OCI-LY3 (cell line): ENCODE measurements around the gene SLC6A6.

Experiments used
- H2AFZ ChIP-seq: fragments of 200-600, 300-600 bp; shearing (Covaris generic); 2 replicates; pipeline ENCODE4 v1.6.0; 2014; ENCODE audit warnings: antibody characterized with exemption, low read depth, low read length
- H3K27ac ChIP-seq: fragments of 200-600, 300-600 bp; sonication (generic); 2 replicates; pipeline ENCODE4 v1.5.1; 2014; ENCODE audit warnings: mild to moderate bottlenecking, low read length, moderate library complexity, mixed read lengths
- H3K27me3 ChIP-seq: fragments of 200-600, 300-600 bp; sonication (generic); 2 replicates; pipeline ENCODE4 v1.6.1; 2014; ENCODE audit warnings: low read depth, low read length, mixed read lengths
- H3K36me3 ChIP-seq: fragments of 200-600, 300-600 bp; sonication (generic); replicated peaks from 2 replicates; pipeline ENCODE3; 2014; ENCODE audit warnings: low read depth, low read length, mixed read lengths
- H3K4me1 ChIP-seq: fragments of 300-600, 200-600 bp; sonication (generic); 2 replicates; pipeline ENCODE4 v1.6.1; 2014; ENCODE audit warnings: low read length, mixed read lengths
- H3K4me2 ChIP-seq: fragments of 200-600, 300-600 bp; sonication (generic); 2 replicates; pipeline ENCODE4 v1.6.1; 2014; ENCODE audit warnings: low read length, mixed read lengths
- H3K4me3 ChIP-seq: fragments of 300-600, 200-600 bp; sonication (generic); 2 replicates; pipeline ENCODE4 v1.5.1; 2014; ENCODE audit warnings: antibody characterized with exemption, mild to moderate bottlenecking, low read length, moderate library complexity
- H3K79me2 ChIP-seq: fragments of 300-600, 200-600 bp; shearing (Covaris generic); 2 replicates; pipeline ENCODE4 v1.6.1; 2014; ENCODE audit warnings: mild to moderate bottlenecking, low read length, mixed read lengths
- H3K9ac ChIP-seq: fragments of 300-600, 200-600 bp; shearing (Covaris generic); 2 replicates; pipeline ENCODE4 v1.6.0; 2014; ENCODE audit warnings: mild to moderate bottlenecking, low read length, moderate library complexity
- H3K9me3 ChIP-seq: fragments of 200-600, 300-600 bp; shearing (Covaris generic); 2 replicates; pipeline ENCODE4 v1.6.1; 2014; ENCODE audit warnings: low read length, mixed read lengths; ENCODE audit not compliant: insufficient read depth
- H4K20me1 ChIP-seq: fragments of 200-600, 300-600 bp; sonication (generic); 2 replicates; pipeline ENCODE4 v1.6.1; 2016; ENCODE audit warnings: low read length, mixed read lengths; ENCODE audit not compliant: insufficient read depth
- CTCF ChIP-seq: fragments of 200-600, 300-600 bp; sonication (generic); IDR thresholded peaks from 2 replicates; pipeline ENCODE4 v1.5.1; 2014; ENCODE audit warnings: antibody characterized with exemption, low read length, low read depth
- EZH2phosphoT487 ChIP-seq: fragments of 200-600 bp; shearing (Covaris generic); IDR thresholded peaks from 2 replicates; pipeline ENCODE4 v1.6.1; 2018; ENCODE audit warnings: antibody characterized with exemption, mixed run types, low read depth

The SLC6A6 gene

GRCh38 chr3:14370720-14371572, 31.5 kb upstream of the SLC6A6 start:
- no peaks in the 10 kb centered on the region for H3K4me1 ChIP-seq
- peaks cover 24% of the 10 kb centered on the region for H3K27me3 ChIP-seq
- no peaks in the 10 kb centered on the region for H3K36me3 ChIP-seq
- H4K20me1 ChIP-seq, result no peaks in the 10 kb centered on the region
- H2AFZ ChIP-seq, result no peak overlapping the region
- no peak overlapping the region for H3K9ac ChIP-seq
- no peak overlapping the region for H3K27ac ChIP-seq
- H3K9me3 ChIP-seq, result no peaks in the 10 kb centered on the region
- no peaks in the 10 kb centered on the region for H3K79me2 ChIP-seq
- no peak overlapping the region for H3K4me3 ChIP-seq
- H3K4me2 ChIP-seq, result no peak overlapping the region
- no peak for TF ChIP-seq EZH2phosphoT487

DNA sequence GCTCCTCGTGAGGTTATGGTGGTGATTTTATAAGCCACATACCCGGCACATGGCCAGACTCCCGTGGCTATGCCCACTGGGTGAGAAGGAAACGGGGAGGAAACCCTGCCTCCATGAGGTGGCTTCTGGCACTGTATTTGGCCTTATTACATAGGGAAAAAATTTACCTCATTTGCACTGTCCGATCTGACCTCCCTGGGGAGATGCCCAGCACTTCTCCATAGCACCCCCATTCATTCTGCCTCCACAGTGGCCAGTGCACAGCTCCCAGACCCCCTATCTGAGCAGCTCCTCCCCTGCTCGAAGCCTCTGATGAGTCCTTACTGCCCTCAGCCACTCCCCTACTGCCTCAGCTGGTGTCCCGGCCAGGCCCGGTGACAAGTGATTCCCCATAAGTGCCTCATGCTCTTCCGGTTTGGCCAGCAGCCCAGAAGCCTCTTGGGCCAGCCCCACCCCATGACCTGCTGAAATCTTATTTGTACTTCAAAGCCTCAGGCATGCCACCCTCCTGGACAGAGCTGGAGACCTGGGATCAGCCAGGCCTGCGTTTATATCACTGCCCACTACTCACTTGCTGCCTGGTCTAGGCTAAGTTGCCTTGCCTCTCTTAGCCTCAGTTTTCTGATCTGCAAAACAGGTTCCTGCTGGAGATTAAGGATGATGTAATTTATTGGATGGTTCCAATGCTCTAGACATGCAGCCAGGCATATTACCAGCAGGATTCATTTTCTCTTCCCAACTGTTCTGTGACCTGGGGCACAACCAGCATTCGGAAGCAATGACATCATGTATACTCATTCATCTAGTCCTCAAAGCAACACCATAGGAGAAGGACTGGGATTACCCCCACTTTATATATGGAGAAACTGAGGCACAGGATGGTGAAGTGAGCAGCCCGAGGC, 30.6 kb upstream of the SLC6A6 start:
- Histone ChIP-seq H3K9me3 (no peaks in the 10 kb centered on the region), H3K4me2 (no peak overlapping the region), H2AFZ (no peak overlapping the region), H3K4me3 (no peak overlapping the region), H3K79me2 (no peaks in the 10 kb centered on the region), H3K9ac (no peak overlapping the region), H3K27ac (no peak overlapping the region), H4K20me1 (no peaks in the 10 kb centered on the region), H3K36me3 (no peaks in the 10 kb centered on the region), H3K27me3 (peaks cover 24% of the 10 kb centered on the region), H3K4me1 (no peaks in the 10 kb centered on the region)
- TF ChIP-seq CTCF (no peak), EZH2phosphoT487 (no peak)

DNA sequence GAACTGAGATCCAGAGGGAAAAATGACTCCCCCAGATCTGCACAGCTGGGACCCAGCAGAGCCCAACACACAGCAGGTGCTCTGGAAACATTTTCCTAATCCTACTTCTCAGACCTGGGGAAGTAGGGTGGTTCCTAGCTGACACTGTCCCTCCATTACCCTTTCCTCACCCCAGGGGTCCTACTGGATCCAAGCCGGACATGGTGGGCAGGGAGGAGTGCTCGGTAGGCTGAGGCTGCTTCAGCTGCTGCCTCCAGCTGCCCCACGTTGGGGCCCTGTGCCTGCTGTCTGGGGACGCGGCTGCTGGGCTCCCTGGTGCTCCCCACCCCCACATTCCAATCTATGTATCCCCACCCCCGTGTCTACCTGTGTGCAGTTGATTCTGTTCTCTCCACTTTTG, 29.8 kb upstream of the SLC6A6 start:
- peaks cover 2% of the 10 kb centered on the region for H3K4me1 ChIP-seq
- H3K27ac ChIP-seq, result no peak overlapping the region
- peaks cover 24% of the 10 kb centered on the region for H3K27me3 ChIP-seq
- no peaks in the 10 kb centered on the region for H4K20me1 ChIP-seq
- no peak overlapping the region for H3K4me2 ChIP-seq
- no peaks in the 10 kb centered on the region for H3K9me3 ChIP-seq
- no peaks in the 10 kb centered on the region for H3K79me2 ChIP-seq
- H3K9ac ChIP-seq, result no peak overlapping the region
- H3K36me3 ChIP-seq, result no peaks in the 10 kb centered on the region
- no peak overlapping the region for H3K4me3 ChIP-seq
- TF ChIP-seq EZH2phosphoT487, result no peak
- no peak for TF ChIP-seq CTCF
- no peak overlapping the region for H2AFZ ChIP-seq

DNA sequence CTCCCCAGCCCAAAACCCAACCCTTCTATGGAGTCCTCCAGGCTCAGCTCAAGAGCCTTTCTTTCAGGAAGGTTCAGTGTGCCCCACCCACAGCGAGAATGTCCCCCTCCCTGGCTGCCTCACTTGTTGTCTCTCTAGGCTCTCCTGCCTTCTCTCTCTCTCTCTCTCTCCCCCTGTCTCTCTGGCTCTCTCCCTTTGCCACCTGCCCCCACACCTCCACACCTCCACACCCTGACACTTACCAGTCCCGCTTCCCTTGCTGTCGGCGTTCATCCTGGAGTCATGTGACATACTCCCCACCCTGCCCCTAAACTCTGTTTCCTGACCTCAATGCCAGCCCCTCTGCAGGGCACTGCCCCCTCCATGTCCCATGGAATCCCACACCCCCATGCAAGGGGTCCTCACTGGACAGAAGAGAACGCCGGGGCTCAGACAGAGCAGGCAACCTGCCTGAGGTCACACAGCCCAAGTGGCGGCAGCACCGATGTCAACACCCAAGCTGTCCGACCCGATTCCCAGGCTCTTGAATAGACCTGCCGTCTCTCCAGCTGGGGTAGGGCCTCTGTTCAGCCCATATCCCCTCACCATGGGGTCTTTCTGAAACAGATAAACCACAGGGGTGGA, 28.5 kb upstream of the SLC6A6 start:
- TF ChIP-seq EZH2phosphoT487 (no peak), CTCF (no peak)
- Histone ChIP-seq H3K79me2 (no peaks in the 10 kb centered on the region), H3K27ac (no peak overlapping the region), H3K4me1 (peaks cover 8% of the 10 kb centered on the region), H3K4me2 (no peak overlapping the region), H3K9ac (no peak overlapping the region), H2AFZ (no peak overlapping the region), H3K9me3 (no peaks in the 10 kb centered on the region), H3K27me3 (peaks cover 25% of the 10 kb centered on the region), H4K20me1 (no peaks in the 10 kb centered on the region), H3K4me3 (no peak overlapping the region), H3K36me3 (no peaks in the 10 kb centered on the region)
